SJSA1 (cell line): ENCODE results near the gene SSBP2. TPM values are rescaled to one million over a fixed set of nuclear protein-coding genes. Genes with fewer than 3 reads are reported as not detected.

Experiments
- DNase-seq, 2 experiments: peaks; one replicate each; pipeline ENCODE4 v3.0.0-alpha.2; 2015 to 2020; ENCODE audit warnings: low spot score in 2 of 2, low read depth in 1 of 2
- H3K27ac ChIP-seq: fragments of 250-450 bp; sonication (Bioruptor Pico); 2 replicates; pipeline ENCODE4 v1.5.1; 2020; ENCODE audit warnings: mild to moderate bottlenecking, moderate library complexity
- H3K27me3 ChIP-seq: fragments of 250-450 bp; sonication (Bioruptor Pico); replicated peaks from 2 replicates; pipeline ENCODE4 v1.5.1; 2020; ENCODE audit warnings: mild to moderate bottlenecking, moderate library complexity
- H3K36me3 ChIP-seq: fragments of 250-450 bp; sonication (Bioruptor Pico); 2 replicates; pipeline ENCODE4 v1.5.1; 2020; ENCODE audit warnings: mild to moderate bottlenecking
- H3K4me1 ChIP-seq: fragments of 250-450 bp; sonication (Bioruptor Pico); replicated peaks from 2 replicates; pipeline ENCODE4 v1.6.1; 2021; ENCODE audit warnings: mild to moderate bottlenecking
- H3K4me3 ChIP-seq: fragments of 250-450 bp; sonication (Bioruptor Pico); 2 replicates; pipeline ENCODE4 v1.5.1; 2020; ENCODE audit warnings: mild to moderate bottlenecking
- H3K9me3 ChIP-seq: fragments of 250-450 bp; sonication (Bioruptor Pico); replicated peaks from 2 replicates; pipeline ENCODE4 v1.5.1; 2020; ENCODE audit warnings: mild to moderate bottlenecking
- total RNA-seq: library from RNA; depleted of rRNA; stranded (reverse); fragments of >200 nt; shearing (Covaris generic); gene quantifications from 2 replicates; pipeline ENCODE4 v1.2.3, GENCODE V29; 2014

The SSBP2 gene
- total RNA-seq, 1 experiment from 2014 or later: 4.7 TPM

DNA sequence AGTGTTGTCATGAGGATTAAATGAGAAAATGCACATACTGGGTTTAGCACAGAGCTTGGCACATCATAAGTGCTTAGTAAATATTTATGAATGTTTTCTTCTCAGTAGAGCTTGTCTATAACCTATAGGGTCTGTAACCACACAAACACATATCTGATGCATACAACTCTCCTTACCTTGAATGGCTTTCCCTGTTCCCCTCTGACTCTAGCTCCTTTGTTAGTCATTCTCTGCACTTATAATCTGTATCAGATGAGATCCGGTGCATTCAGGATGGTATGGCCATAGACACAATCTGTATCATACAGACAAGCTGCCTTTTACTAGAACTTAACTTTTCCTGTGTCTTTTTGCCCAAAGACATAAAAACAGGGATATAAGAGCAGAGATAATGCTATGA lies 11.1 kb upstream of the SSBP2 start:
- H3K27ac ChIP-seq: no peak overlapping the region
- peaks cover 14% of the 10 kb centered on the region for H3K4me1 ChIP-seq
- DNase-seq: no peak
- no peaks in the 10 kb centered on the region for H3K27me3 ChIP-seq
- no peak overlapping the region for H3K4me3 ChIP-seq
- H3K9me3 ChIP-seq: no peaks in the 10 kb centered on the region
- H3K36me3 ChIP-seq: no peaks in the 10 kb centered on the region

DNA sequence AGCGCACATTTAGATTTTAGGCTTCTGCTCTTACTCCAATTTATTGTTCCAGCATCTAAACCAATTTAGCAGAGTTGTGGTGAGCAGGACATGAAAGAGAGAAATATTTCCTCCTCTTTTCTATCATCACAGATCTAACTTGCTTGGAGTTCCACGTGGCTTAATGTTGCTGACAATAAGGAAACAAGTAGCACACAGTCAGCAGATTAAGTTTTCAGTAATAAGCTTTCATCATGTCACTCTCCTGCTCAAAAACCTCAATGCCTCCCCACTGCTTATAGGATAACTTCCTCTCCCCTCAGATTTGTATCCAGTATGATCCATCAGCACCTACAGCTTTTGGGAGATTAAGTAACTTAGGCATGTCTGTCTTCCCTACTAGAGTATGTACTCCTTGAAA lies 10.4 kb upstream of the SSBP2 start:
- Histone ChIP-seq H3K27ac (no peak overlapping the region), H3K27me3 (no peaks in the 10 kb centered on the region), H3K4me3 (no peak overlapping the region), H3K4me1 (peaks cover 16% of the 10 kb centered on the region), H3K9me3 (no peaks in the 10 kb centered on the region), H3K36me3 (no peaks in the 10 kb centered on the region)
- DNase-seq: no peak

DNA sequence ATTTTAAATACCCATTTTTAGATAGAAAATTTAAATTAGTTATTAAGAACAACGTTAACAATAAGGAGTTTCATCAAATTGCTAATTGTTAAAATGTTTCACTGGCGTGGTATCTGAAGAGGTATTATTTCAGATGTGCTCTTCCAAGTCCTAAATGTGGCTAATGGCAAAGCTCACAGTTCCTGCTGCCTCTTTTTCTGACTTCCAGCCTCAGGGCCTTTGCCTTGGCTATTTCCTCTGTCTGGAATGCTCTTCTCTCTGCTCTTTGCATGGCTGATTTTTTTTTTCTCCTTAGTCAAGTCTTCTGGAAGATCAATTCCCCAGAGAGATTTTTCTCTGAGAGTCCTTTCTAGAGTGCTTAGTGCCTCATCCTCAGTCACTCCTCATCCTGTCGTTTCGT lies 9.6 kb upstream of the SSBP2 start:
- peaks cover 23% of the 10 kb centered on the region for H3K4me1 ChIP-seq
- H3K36me3 ChIP-seq: no peaks in the 10 kb centered on the region
- no peaks in the 10 kb centered on the region for H3K27me3 ChIP-seq
- no peak overlapping the region for H3K4me3 ChIP-seq
- no peak for DNase-seq
- H3K27ac ChIP-seq: no peak overlapping the region
- H3K9me3 ChIP-seq: no peaks in the 10 kb centered on the region

DNA sequence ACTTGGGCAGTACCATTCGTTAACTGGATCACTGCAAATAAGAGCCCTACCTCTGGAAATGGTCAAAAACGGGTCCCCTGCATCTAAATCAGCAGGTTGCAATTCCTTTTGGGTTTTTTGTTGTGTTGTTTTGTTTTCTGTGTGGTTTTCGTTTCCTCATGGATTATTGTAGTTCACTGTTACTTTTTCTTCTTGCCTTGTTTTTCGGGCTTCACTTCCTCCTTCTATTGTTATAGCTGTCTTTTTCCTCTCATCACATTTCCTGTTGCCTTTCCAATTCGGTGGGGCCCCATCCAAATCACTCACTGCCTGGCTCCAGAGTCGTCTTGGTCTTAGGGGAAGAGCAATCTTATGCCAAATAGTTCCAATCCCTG lies 8.7 kb upstream of the SSBP2 start:
- DNase-seq: no peak
- no peaks in the 10 kb centered on the region for H3K27me3 ChIP-seq
- no peak overlapping the region for H3K27ac ChIP-seq
- no peak overlapping the region for H3K4me3 ChIP-seq
- peaks cover 30% of the 10 kb centered on the region for H3K4me1 ChIP-seq
- no peaks in the 10 kb centered on the region for H3K36me3 ChIP-seq
- no peaks in the 10 kb centered on the region for H3K9me3 ChIP-seq

DNA sequence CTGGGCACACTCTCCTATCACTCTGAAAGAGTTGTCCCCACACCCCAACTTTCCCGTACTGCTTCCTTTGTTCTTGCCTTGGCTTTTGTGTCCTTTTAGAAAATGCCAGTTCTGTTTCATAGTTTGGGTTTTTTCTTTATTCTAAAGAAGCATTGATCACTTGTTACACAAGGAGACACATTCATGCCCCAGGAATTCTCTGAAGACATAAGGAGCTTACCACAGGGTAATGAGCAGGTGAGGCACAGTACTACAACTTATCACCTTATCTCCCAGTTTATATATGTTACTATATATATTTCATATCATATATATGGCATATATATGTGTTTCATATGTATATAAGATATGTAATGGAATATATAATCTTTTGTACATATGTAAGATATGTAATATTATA lies 6.5 kb upstream of the SSBP2 start:
- H3K36me3 ChIP-seq: no peaks in the 10 kb centered on the region
- H3K4me3 ChIP-seq: no peak overlapping the region
- no peak for DNase-seq
- no peak overlapping the region for H3K27ac ChIP-seq
- H3K27me3 ChIP-seq: no peaks in the 10 kb centered on the region
- H3K9me3 ChIP-seq: no peaks in the 10 kb centered on the region
- peaks cover 27% of the 10 kb centered on the region for H3K4me1 ChIP-seq

DNA sequence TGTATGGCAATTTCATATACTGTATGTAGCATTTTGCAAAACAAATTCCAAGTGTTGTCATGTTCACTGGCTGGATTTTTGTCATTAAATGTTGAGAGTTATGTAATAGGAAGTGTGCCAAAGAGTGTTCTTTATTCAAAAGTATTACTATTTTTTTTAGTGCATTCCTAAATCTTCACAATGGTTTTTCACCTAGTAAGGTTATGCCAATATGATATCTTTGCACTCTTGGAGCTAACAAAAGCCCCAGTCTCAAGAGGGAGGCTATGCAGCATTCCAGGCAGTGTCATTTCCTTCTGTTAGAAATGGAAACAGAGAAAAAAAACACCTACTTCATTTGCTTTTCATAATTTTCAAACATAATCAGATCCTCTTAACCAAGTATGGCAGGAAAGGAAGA lies 5.1 kb upstream of the SSBP2 start:
- Histone ChIP-seq H3K27ac (no peak overlapping the region), H3K4me3 (no peak overlapping the region), H3K36me3 (no peaks in the 10 kb centered on the region), H3K4me1 (peaks cover 30% of the 10 kb centered on the region), H3K9me3 (no peaks in the 10 kb centered on the region), H3K27me3 (no peaks in the 10 kb centered on the region)
- no peak for DNase-seq

DNA sequence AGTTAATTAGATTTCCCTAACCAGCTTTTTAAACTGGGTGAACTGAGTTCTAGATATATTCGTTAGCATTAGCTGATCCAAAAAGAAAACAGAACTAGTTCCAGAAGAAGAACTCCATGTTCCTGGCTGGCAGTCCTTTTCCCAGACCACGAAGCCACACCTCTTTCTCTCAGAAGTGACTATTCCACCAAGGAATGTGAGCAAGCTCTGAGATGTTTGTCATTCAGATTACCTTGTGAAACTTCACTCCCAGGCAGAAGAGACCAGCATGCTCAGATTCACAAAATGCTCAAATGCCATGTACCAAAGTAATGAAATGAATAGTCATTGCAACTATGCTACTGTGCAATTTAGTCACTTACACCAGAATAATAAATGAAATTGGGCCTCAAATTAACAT lies 4.4 kb upstream of the SSBP2 start:
- H3K9me3 ChIP-seq: no peaks in the 10 kb centered on the region
- H3K27ac ChIP-seq: peak overlapping the region; percentile 55
- 0 out of 2 replicates have a peak, but pooled peaks cover 4% of the 10 kb centered on the region for H3K27me3 ChIP-seq
- peaks cover 27% of the 10 kb centered on the region for H3K4me1 ChIP-seq
- no peaks in the 10 kb centered on the region for H3K36me3 ChIP-seq
- H3K4me3 ChIP-seq: no peak overlapping the region
- DNase-seq: peak; percentile 66 to 72

DNA sequence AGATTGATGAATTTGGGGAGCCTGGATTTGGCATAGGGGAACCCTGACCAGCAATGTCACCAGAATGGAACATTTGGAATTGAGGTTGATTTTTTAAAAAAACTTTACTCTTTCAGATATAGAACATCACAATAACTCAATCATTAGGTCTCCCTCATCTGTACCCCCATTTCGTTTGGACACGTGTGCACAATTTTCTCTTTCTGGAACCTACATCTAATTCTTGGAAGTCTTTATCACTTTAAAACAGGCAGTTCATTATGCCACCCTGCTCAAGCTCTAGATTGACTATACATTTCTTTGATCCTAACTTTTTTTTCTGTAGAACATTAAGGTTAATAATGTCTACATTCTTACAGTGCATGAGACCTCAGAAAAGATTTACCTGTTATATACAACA lies 3.7 kb upstream of the SSBP2 start:
- Histone ChIP-seq H3K27me3 (peaks cover 5% of the 10 kb centered on the region), H3K4me1 (peaks cover 27% of the 10 kb centered on the region), H3K4me3 (no peak overlapping the region), H3K27ac (0 out of 2 replicates have a peak overlapping the region, but pooled peaks have one; percentile 55), H3K36me3 (no peaks in the 10 kb centered on the region), H3K9me3 (no peaks in the 10 kb centered on the region)
- DNase-seq: no peak

DNA sequence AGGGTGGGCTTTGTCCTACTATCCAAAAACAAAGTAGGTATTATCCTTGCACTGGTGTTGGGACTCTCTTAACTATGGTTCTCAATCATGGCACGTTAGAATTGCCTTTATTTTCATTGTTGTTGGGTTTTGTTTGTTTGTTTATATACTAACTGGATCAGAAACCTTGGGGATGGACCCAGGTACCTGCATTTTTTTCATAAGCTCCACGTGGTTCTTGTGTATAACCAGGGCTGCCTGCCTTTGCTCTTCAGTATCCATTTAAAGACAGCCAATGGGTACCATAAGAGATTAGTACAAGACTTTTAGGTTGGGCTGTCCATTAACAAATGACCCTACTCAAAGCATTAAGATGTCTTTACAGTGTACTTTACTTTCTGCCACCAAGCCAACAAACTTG lies 2.5 kb upstream of the SSBP2 start:
- H3K27ac ChIP-seq: no peak overlapping the region
- no peaks in the 10 kb centered on the region for H3K9me3 ChIP-seq
- H3K4me1 ChIP-seq: peaks cover 27% of the 10 kb centered on the region
- peaks cover 17% of the 10 kb centered on the region for H3K27me3 ChIP-seq
- DNase-seq: no peak
- no peaks in the 10 kb centered on the region for H3K36me3 ChIP-seq
- no peak overlapping the region for H3K4me3 ChIP-seq

DNA sequence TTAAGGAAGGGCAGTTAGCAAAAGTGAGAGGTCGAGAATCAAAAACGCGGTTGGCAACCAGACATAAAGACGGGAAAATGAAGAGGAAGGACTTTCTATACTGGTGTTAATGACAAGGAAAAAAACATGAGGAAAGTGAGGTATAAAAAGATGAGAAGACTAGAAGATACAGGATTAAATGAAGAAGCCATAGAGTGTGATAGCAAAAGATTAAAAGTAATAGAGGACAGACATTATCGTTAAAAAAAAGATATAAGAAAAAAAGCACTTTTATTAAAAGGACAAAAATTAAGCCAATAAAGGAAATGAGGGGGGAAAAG lies 1.7 kb upstream of the SSBP2 start:
- Histone ChIP-seq H3K4me1 (peaks cover 27% of the 10 kb centered on the region), H3K4me3 (no peak overlapping the region), H3K9me3 (no peaks in the 10 kb centered on the region), H3K36me3 (no peaks in the 10 kb centered on the region), H3K27ac (no peak overlapping the region), H3K27me3 (peaks cover 25% of the 10 kb centered on the region)
- DNase-seq: no peak

DNA sequence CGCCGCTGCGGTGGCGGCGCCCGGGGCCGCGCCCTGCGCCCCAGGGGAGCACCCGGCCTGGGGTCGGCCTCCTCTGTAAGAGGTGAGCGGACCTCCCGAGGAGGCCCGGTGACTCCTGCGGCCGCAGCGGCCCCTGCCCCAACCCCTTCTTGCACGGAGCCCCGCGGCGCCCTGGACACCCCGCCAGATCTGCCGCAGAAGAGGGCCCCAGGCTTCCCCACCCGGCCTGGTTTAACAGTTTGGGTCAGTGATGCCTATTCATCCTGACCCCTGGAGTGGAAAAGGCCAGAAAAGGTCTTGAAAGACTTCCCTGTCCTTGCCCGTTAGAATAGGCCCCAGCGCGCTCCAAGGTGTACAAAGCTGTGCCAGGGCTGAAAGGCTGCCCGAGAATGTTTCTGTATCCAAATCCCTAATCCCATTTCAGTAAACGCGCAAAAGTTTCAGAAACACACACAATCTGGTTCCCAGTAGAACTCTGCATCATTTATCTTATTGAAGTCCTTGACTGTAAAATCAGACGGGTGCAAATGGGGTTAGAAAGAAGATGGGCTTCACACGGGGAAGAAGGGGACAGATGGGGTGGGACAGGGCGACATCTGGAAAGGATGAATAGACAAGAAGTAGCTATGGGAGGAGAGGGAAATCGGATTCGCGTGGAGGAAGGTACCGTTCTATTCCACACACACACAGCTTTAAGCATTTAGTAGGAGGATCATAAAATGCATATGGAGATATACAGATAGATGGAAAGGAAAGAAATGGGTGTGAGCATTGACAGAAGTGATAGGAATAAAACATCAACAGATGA lies 1.1 kb upstream of the SSBP2 start:
- Histone ChIP-seq H3K4me1 (peaks cover 27% of the 10 kb centered on the region), H3K9me3 (no peaks in the 10 kb centered on the region), H3K4me3 (peak overlapping the region; percentile 49), H3K27ac (peak overlapping the region; percentile 94), H3K36me3 (no peaks in the 10 kb centered on the region), H3K27me3 (peaks cover 31% of the 10 kb centered on the region)
- no peak for DNase-seq

DNA sequence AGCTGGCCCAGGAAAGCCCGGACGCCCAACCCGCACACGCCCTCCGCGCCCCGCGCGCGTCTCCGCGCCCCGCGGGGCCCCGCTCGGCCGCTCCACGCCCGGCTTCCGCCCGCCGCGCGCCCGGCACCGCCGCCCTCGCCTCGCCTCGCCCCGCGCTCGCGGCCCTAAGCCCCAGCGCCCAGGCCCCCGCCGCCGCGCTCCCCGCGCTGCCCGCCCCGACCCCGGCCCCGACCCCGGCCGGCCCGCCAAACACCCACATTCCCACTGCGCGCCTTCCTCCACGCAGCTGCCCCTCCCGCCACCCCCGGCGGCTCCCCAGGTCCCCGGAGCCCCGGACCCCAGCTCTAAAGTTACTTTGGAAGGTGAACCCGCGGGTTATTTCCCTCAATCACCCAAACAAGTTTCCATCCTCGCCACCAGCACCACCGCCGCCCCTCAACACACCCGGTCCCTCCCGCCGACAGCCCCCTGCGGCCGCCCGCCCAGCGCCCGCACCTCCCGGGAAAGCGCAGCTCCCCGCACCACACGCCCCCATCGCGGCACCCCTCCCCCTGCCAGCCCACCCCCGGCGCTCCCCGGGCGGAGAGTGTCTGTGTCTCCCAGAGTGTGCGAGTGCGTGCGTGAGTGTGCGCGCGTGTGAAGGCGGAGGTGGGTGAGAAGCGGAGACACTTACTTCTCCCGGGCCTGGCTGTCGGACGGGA lies 439 bp downstream of the SSBP2 start:
- DNase-seq: no peak
- no peaks in the 10 kb centered on the region for H3K9me3 ChIP-seq
- H3K36me3 ChIP-seq: no peaks in the 10 kb centered on the region
- H3K4me1 ChIP-seq: peaks cover 17% of the 10 kb centered on the region
- peak overlapping the region; percentile 49 for H3K4me3 ChIP-seq
- H3K27ac ChIP-seq: no peak overlapping the region
- H3K27me3 ChIP-seq: peaks cover 47% of the 10 kb centered on the region

DNA sequence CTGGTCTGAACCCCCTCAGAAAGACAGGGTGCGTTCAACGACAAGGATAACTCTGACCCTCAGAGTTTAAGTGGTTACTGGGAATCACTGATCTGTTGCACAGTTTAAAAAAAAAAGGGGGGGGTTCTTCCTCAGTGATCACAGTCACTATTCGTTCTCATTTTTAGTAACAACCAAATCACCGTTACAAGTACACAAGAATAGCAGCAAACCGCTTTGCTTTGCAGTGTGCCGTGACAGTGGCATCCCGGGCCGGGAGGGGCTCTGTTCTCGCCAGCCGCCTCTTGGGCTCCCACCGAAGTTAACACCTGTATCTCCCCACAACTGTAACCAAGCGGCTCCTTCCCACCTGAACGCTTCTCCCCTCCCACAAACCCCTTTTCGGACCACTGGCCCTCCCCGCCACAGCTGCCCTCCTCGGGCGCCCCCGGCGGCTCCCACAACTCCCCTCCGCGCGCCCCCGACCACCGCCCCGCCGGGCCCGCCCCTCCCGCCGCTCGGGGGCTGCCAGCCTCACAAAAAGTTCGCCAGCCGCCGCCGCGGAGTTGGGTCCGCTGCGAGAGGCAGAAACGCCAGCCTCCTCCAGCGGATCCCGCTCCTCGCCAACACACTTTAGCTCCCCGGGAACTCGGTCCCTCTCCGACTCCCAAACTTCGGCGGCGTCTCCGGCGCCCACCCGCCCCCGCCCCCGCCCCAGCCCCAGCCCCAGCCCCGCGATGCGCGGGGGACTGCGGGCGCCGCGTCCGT lies 1.2 kb downstream of the SSBP2 start:
- H3K27me3 ChIP-seq: peaks cover 54% of the 10 kb centered on the region
- H3K9me3 ChIP-seq: no peaks in the 10 kb centered on the region
- no peak overlapping the region for H3K27ac ChIP-seq
- DNase-seq: no peak
- H3K36me3 ChIP-seq: no peaks in the 10 kb centered on the region
- peaks cover 11% of the 10 kb centered on the region for H3K4me1 ChIP-seq
- 0 out of 2 replicates have a peak overlapping the region, but pooled peaks have one; percentile 5 for H3K4me3 ChIP-seq

DNA sequence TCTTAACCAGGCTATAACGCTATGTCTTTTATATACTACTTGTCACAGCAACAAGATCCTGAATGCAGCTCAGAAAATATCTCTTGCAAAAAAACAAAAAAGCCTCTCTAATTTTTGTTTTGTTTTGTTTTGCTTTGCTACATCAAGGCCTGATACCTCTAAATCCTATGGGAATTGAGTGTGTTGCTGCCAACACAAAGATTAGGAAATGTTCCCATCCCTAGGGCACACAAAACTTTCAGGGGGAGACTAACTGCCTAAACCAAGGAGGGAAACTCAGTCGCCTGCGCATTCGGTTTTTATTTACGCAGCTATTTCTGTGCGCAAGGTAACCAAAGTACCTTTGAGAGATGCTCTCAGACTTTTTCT lies 1.7 kb downstream of the SSBP2 start:
- no peaks in the 10 kb centered on the region for H3K36me3 ChIP-seq
- no peaks in the 10 kb centered on the region for H3K9me3 ChIP-seq
- H3K4me3 ChIP-seq: no peak overlapping the region
- peaks cover 10% of the 10 kb centered on the region for H3K4me1 ChIP-seq
- DNase-seq: no peak
- H3K27ac ChIP-seq: no peak overlapping the region
- peaks cover 59% of the 10 kb centered on the region for H3K27me3 ChIP-seq
